ENCODE results near the gene GRIN3A. TPM values are rescaled to one million over a fixed set of nuclear protein-coding genes. Genes with fewer than 3 reads are reported as not detected.

Gene GRIN3A
- total RNA-seq, 6 donors from 2014 or later: 0.06 to 0.10 (median 0.07) TPM; not detected in 3

GRCh38 chr9:101668421-101668820, 70.0 kb downstream of the GRIN3A start:
- no peak for TF ChIP-seq CTCF (IDR thresholded peaks at IDR 0.05)
- no peak for TF ChIP-seq POLR2A (IDR thresholded peaks at IDR 0.05)
- no peak for TF ChIP-seq POLR2AphosphoS5 (IDR thresholded peaks at IDR 0.05)
- no peak for TF ChIP-seq EP300 (IDR thresholded peaks at IDR 0.05)
- H3K4me3 ChIP-seq: no peak overlapping the region
- no peak for ATAC-seq (ENCODE audit: low FRiP score in 2 of 2)

GRCh38 chr9:101664453-101664852, 74.0 kb downstream of the GRIN3A start:
- no peaks in the 10 kb centered on the region for H3K4me1 ChIP-seq

More at GRCh38 chr9:101668421-101668820, 70.0 kb downstream of the GRIN3A start:
- Histone ChIP-seq H3K27ac (no peak overlapping the region), H3K9me3 (no peaks in the 10 kb centered on the region), H3K27me3 (no peaks in the 10 kb centered on the region), H3K36me3 (no peaks in the 10 kb centered on the region), H3K4me1 (no peaks in the 10 kb centered on the region)
- no peak for DNase-seq

GRCh38 chr9:101652601-101653175, 85.8 kb downstream of the GRIN3A start:
- WGBS, 2 donors: 46 to 53% methylated on average over 2 of the region's 2 CpGs
- no peak for TF ChIP-seq EP300 (IDR thresholded peaks at IDR 0.05)
- no peak for TF ChIP-seq CTCF (IDR thresholded peaks at IDR 0.05)
- TF ChIP-seq POLR2AphosphoS5 (IDR thresholded peaks at IDR 0.05): no peak
- TF ChIP-seq POLR2A (IDR thresholded peaks at IDR 0.05): no peak
- Histone ChIP-seq H3K27me3 (no peaks in the 10 kb centered on the region), H3K36me3 (no peaks in the 10 kb centered on the region), H3K4me3 (no peak overlapping the region), H3K27ac (no peak overlapping the region), H3K9me3 (no peaks in the 10 kb centered on the region), H3K4me1 (no peaks in the 10 kb centered on the region)
- ATAC-seq (ENCODE audit: low FRiP score in 2 of 2) (no peak), DNase-seq (no peak)

More at GRCh38 chr9:101664453-101664852, 74.0 kb downstream of the GRIN3A start:
- no peak overlapping the region for H3K4me3 ChIP-seq
- no peaks in the 10 kb centered on the region for H3K27me3 ChIP-seq
- TF ChIP-seq POLR2A (IDR thresholded peaks at IDR 0.05) (no peak), EP300 (IDR thresholded peaks at IDR 0.05) (no peak), CTCF (IDR thresholded peaks at IDR 0.05) (no peak), POLR2AphosphoS5 (IDR thresholded peaks at IDR 0.05) (no peak)
- no peaks in the 10 kb centered on the region for H3K9me3 ChIP-seq
- no peaks in the 10 kb centered on the region for H3K36me3 ChIP-seq
- H3K27ac ChIP-seq: no peak overlapping the region
- 87% methylated on average over 2 of the region's 2 CpGs for WGBS, 2 donors
- ATAC-seq (ENCODE audit: low FRiP score in 2 of 2) (no peak), DNase-seq (no peak)

- ATAC-seq (ENCODE audit: low FRiP score in 2 of 2) (no peak), DNase-seq (no peak)
These were observed 88.3 kb downstream of the GRIN3A start for GRCh38 chr9:101650142-101650541.

More at GRCh38 chr9:101650142-101650541, 88.3 kb downstream of the GRIN3A start:
- Histone ChIP-seq H3K36me3 (no peaks in the 10 kb centered on the region), H3K9me3 (no peaks in the 10 kb centered on the region), H3K4me1 (no peaks in the 10 kb centered on the region), H3K27me3 (no peaks in the 10 kb centered on the region), H3K27ac (no peak overlapping the region), H3K4me3 (no peak overlapping the region)
- TF ChIP-seq EP300 (IDR thresholded peaks at IDR 0.05): no peak
- no peak for TF ChIP-seq POLR2A (IDR thresholded peaks at IDR 0.05)
- TF ChIP-seq POLR2AphosphoS5 (IDR thresholded peaks at IDR 0.05): no peak
- TF ChIP-seq CTCF (IDR thresholded peaks at IDR 0.05): no peak
- WGBS, 2 donors: 44 to 100% methylated on average over 1 of the region's 1 CpG
